Transverse colon (tissue), 4 donors: ENCODE data around the gene ZDHHC11.

Experiments used
- CTCF ChIP-seq, 5 experiments: fragments of 200-600 bp in 3 of 5; fragments of 450-650 bp in 2 of 5; sonication (generic) in 3 of 5; IDR thresholded peaks; 1 replicate in 2 of 5; 2 replicates in 3 of 5; pipeline ENCODE4 v1.5.1; 2016 to 2017; ENCODE audit warnings: antibody characterized with exemption in 5 of 5, inconsistent platforms in 3 of 5, mild to moderate bottlenecking in 2 of 5, moderate library complexity in 1 of 5
- EP300 ChIP-seq: sonication (generic); formaldehyde crosslinking; IDR thresholded peaks from one replicate; pipeline ENCODE4 v1.6.1; 2017; ENCODE audit warnings: antibody characterized with exemption, low read depth
- POLR2A ChIP-seq: fragments of 450-650 bp; IDR thresholded peaks from one replicate; pipeline ENCODE4 v1.6.1; 2016; ENCODE audit warnings: antibody characterized with exemption, mild to moderate bottlenecking, moderate library complexity
- POLR2AphosphoS5 ChIP-seq, 3 donors: sonication (generic); formaldehyde crosslinking; IDR thresholded peaks; one replicate each; pipeline ENCODE4 v1.6.1; 2016; ENCODE audit warnings: antibody characterized with exemption in 3 of 3

- TF ChIP-seq CTCF (IDR thresholded peaks at IDR 0.05), result no peak
- TF ChIP-seq EP300, result no peak
- TF ChIP-seq POLR2A, result no peak
- TF ChIP-seq POLR2AphosphoS5 (IDR thresholded peaks at IDR 0.05), result no peak
These were observed 9.8 kb upstream of the ZDHHC11 start for GRCh38 chr5:860506-861150.
